Stromal cell of bone marrow (primary cell): ENCODE data around the gene PTPRG.

Experiments used
- DNase-seq: peaks from one replicate; pipeline ENCODE4 v3.0.0-alpha.2; 2012; ENCODE audit warnings: low read depth

Gene PTPRG

DNA sequence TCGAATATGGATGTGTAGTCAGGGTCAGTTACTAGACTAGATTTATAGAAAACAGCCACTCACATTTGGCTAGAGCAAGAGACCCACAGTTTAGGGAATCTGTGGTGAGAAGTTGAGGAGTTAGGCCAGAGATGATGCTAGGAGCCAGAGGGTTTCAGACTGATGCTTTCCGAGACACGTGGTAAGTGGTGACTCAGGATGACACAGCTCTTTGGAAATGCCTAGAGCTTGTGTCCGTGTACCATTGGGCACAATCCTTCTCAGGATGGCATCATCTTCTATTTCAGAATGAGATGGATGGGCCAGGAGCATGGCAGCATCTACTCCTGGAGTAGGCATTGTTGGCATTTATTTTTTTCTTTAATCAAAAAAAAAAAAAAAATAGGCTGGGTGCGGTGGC lies 28.5 kb downstream of the PTPRG start:
- DNase-seq, result peak; percentile 68

DNA sequence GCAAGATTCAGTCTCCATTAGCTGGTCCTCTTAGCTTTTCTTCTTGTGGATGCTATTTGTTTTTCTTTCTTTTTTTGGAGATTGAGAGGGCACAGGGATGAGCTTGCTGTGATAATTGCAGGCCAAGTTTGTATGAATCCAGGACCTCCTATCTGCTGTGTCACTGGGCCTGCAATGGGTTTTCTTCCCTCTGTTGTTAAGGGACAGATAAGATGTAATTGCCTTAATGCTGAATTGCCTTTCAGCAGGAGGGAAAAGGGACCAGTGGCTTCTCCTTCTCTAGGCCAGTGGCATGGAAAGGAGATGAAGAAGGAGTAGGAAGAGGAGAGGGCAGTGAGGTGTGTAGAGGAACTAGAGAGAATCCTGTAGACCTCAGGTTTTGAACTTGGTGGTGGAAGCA lies 29.9 kb downstream of the PTPRG start:
- no peak for DNase-seq

DNA sequence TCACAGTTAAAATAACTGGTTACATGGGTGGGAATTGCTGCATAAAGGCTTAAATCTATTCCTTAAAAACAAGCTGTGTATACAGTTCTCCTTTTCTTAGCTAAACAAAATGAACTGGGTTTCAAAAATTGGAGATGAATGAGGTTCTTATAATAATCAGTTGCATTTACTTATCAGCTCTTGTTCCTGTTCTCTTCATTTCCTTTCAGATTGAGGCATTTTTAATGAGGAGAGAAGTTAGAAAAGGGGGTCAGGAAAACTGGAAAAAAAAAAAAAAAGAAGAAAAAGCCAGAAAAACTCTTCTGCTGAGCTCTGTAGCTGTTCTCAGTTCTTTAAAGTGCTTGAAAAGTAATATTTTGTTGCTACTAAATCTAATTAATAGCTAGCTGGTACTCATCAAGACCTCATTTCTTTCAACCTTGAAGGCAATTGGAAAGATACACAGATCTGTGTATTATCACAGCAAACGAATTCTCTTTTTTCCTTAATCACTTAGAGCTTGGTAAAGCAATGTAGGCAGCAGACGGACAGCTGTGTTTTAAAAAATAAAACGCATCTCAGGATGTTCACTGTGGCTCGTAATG lies 32.2 kb downstream of the PTPRG start:
- DNase-seq, result no peak

DNA sequence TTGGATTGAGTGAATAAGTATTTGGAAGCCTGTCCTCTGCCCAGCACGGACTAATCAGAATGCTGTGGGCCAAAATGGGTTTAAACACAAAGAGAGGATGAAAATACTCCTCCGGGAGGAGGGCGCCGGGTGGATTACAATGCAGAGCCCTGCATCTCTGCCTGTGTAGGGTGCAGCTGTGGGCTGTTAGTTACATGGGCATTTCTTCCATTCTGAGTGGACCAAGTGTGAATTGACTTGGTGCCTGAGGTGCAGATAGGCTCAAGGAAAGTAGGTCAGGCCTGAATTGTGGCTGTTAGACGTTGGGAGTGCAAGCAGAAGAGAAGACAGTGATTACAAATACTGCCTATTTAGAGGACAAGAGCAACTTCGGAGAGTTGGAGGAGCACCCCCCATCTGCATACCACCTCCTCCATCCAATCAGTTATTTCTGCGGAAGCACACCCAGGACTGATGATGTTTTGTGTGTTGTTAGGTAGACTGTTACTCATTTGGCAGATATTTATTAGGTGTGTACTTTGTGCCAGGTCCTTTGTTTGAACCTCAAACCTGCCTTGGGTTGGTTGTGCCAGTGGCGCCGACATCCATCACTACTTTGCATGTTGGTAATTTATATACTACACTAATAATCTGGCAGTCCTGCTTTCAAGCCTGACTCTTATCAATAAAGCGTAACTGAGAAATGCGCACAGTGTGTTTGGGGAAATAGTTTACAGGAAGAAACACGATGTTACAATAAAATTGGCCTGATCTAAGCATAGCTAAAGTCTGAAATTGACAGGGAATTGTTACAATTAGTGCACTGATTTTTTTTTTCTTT lies 33.0 kb downstream of the PTPRG start:
- DNase-seq, result no peak

DNA sequence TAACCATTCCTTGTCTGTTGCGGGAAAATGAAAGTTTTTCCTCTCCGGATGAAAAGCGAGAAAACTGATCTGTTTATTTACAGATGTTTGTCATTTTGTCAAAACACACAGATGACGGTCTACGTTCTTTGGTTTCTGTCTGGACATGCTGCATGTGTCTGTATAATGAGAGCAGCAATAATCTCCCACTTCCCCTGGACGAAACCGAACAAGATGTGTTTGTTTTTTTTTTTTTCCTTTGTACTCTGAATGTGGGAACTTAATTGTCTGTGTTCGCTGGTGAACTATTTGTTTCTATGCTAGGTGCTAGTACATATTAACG lies 33.6 kb downstream of the PTPRG start:
- DNase-seq, result no peak

DNA sequence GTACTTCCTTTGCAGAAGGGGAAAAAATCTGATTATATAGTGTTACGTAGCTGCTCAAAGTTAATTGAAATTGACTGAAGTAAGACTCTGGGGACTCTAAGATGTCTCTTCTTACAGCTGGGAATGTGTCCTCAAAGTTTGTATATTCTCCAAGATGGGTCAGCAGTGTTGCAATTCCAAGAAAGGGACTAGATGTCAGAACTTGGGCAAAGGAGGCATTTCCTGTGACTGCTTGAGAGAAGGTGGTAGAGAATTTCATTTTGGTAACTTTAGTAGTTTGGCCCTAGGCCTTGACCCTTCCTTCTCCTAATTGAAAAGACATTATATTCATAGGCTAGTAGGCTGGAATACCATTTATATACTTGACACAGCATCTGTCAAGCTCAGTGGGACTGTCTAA lies 33.9 kb downstream of the PTPRG start:
- no peak for DNase-seq

DNA sequence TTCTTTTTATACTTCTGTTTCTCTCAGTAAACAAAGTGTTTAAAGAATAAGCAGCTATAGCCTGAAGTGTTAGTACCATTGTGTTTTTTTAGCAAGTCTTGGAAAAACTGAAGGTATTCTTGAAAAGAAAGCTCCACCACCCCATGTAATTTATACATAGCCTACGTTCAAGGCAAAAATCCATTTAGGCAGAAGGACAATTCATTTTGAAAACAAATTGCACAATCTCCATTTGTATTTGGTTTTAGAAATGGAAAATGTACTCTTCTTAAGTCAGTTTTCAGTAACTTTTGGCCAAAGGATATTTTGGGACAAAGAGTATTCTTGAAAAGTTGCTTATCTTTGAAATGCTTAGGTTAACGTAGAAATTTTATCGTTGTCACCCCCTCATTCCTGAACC lies 34.5 kb downstream of the PTPRG start:
- DNase-seq, result no peak

DNA sequence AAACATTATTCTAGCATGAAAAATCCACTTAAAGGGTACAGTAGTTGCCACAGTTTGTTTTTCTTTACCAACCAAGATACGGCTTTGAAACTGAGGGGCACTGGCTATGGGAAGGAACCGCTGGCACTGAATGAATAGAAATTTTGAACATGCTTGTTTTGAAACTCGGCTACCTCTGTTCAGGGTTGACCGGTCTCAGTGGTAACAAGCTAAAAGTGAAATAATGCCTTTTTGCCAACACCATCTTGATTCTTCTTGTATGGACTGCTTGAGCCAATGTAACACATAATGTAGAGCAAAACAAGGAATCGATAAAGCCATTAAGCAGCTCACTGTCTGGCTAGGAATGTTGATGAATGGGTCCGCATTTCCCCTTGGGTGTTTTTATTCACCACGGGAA lies 36.5 kb downstream of the PTPRG start:
- no peak for DNase-seq

DNA sequence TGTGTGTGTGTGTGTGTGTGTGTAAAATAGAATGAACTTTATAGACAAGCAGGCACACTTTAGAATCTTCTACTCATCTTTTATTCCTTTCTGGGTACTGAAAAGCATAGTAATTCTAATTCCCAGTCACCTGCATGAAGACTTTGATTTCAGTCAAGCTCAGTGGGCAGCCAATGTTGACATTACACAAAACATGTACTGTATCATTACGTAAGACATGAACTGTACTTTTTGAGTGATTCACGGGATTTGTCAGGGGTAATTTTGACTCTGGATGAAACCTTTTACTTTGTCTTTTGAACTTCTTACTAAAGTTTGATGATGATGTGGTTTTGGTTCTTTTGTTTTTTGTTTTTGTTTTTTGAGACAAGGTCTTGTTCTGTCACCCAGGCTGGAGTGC lies 38.8 kb downstream of the PTPRG start:
- DNase-seq, result no peak

DNA sequence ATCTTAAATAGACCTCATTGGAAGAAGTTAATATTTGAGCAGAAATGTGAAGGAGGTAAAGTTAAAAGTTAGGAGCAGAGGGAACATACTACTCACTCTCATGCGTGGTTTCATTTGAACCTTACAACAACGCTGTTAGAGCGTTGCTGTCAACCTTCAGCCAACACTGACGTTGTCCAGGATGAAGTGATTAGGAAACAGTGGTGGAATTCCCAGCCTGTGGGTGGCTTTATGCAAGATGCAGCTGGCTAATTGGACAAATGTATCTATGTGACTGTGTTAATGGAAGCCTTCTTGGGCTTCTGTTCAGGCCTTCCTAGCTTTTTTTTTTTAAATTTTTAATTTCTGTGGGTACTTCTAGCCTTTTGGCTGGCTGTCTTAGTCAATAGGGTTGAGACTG lies 40.5 kb downstream of the PTPRG start:
- DNase-seq, result no peak

DNA sequence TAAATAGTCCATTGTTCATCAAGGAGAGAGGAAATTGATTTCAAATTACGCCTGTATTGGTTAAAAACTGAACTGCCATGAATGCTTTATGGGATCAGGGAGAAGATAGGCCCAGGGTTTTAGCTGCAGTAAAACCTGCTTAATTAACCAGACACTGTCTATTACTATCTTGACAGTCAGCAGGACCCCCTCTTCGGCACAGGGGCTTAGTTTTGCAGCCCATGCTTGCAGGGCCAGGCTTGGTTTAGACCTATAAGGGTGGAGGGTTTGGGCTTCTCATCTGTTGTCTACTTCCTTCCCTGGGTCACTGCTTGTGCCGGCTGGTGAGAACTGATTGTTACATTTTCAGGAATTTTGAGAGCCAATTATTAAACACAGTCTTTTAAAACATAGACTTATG lies 41.1 kb downstream of the PTPRG start:
- no peak for DNase-seq

DNA sequence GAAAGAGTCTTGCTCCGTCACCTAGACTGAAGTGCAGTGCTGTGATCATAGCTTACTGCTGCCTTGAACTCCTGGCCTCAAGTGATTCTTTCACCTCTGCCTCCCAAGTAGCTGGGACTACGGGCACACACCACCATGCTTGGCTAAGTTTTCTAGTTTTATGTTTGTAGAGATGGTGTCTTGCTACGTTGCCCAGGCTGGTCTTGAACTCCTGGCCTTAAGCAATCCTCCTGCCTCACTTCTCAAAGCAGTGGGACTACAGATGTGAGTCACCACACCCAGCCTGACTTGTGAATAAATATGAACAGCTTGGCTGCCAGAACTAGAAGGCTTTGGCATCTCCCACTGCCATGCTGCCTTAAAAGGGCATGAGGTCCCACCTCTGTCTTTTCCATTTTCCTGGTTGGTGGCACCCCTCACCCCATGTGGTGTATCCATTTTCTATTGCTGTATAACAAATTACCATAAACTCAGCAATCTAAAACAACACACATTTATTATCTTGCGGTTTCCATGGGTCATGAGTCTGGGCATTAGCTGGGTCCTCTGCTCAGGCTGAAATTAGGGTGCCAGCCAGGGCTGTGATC lies 44.3 kb downstream of the PTPRG start:
- no peak for DNase-seq

DNA sequence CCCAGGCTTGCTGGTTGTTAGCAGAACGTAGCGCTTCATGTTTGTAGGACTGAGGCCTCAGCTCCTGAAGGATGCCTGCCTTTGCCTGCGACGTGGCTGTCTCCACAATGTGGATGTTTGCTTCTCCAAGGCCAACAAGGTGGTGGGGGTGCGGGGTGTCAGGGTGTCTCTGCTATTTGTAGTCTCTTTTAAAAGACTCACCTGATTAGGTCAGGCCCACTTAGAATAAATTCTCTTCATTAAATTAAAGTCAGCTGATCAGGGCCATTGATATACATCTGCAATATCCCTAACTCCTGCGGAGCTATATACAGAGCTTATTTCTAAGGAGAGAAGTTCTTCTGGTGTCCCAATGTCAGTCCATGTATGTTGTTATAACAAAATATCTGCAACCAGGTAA lies 44.8 kb downstream of the PTPRG start:
- DNase-seq, result no peak

DNA sequence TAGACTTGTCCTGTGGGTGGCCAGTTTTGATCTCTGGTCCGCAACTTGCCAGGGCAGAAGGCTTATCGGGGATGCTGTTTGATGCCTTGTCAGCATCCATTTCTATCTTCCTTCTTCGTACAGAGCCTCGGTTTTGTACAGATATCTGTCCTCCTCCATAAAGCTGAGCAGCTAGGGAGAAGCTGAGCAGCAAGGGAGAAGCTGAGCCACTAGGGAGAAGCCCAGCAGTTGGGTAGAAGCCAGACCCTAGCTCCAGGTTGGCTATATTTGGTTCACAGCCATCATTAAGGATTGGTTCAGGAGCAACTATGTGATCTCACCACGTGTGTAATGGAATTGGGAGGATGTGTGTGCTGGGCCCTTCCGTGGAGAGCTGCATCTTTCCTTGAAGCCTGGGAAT lies 46.7 kb downstream of the PTPRG start:
- DNase-seq, result no peak

DNA sequence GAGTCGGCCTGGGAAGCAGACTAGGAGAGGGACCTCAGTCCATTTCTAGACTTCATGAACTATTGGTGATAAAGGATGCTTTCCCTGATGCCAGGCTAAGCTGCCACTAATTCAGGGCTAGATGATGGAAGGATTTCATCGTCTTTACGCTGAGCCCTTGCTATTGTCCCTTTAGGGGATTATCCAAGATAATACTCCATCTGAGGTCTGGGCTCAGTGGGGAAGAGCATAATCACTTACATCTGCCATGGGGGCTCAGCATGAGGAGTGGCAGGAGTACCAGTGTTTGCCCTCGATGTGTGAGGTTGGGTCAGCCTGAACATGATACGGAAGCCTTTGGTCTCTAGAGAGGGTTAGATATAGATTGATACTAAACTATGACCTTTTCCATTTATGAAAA lies 47.3 kb downstream of the PTPRG start:
- DNase-seq, result no peak

DNA sequence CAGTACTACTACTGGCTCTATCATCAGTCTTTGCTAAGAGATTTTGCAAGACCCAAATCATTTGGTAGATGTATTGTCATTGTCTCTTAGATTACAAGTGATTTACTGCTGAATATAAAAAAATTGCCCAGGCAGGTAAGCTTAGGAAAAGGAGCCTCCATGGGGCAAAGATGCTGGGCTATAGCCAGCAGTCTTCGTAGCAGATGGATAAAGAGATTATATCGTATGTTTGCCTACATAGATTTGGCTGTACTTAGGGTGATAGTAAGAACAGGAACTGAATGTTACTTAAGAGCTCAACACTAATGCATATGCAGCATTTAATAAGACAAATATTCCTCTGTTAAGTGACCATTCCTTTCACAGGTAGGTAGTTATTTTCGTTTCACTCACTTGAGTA lies 48.9 kb downstream of the PTPRG start:
- no peak for DNase-seq

DNA sequence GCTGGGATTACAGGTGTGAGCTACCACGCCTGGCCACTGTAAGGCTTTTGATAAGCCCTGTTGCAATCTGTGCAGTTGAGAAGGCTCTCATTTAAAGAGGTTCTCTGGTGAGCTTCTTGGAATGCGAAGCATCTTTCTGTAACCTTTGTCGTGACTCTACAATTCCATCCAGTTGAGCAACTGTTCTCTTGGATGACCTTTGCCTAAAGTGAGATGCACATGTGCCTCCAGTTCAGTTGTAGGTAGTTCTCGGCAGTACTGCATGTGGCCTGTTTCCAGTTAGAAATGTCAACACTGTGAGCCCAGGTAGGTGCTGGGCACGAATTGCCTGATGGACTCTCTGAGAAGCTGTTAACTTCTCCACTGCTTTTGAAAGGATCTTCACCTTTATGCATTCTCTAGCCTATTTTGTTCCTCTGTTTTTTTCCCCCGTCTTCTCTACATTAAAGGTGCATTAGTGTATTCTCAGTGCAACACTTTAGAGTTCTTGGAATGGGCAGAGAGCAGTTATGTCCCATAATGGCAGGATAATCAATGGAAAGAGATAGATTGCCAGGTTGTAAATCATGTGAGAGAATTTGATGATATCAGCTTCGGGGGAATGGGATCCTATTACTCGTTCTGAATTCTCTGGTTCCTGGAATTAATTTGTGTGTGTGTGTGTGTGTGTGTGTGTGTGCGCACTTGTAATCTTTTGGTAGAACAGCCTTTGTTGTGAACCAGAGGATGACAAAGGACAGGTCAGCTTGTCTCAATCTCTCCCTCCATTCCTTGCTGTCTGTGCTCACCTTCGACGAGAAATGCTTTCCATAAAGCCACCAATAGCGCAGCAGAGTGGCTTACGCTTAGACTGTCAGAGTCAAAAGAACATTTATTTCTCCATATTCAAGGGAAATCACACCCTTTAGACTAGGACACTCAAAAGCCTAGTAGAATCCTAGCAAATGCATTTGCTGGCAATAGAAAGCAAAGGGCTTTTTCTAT lies 51.1 kb downstream of the PTPRG start:
- DNase-seq, result no peak

DNA sequence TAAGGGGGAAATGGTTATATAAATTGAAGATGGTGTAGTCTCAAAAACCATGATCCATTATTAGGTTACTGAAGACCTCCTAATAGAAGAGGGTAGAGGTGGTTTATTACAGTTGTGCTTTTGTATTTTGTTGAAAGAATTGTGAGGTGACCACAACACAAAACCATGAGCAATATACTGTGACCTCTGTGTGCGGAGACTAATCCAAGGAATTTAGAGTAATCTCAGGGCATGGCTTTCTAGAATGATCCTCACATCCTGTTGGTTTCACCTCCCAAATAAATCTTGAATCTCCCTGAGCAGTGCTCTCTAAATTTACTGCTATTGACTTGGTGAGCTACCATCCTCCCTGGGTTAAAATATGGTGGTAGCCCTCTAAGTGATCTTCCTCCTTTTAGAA lies 52.3 kb downstream of the PTPRG start:
- no peak for DNase-seq

DNA sequence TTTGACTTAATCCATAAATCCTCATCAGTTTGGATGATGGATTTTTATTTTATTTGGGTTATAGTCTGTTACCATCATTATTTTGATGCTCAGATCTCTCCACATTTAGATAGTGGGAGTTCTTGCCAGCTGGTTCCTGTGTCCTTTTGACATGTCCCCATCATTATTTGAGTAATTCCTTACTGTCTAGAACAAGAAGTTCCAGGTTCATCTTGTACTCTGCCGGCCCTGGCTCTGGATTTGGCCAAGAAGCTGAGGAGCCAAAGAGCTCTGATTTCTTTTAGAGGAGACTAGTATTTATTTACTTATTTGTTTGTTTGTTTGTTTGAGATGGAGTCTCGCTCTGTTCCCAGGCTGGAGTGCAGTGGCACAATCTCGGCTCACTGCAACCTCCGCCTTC lies 54.3 kb downstream of the PTPRG start:
- no peak for DNase-seq

DNA sequence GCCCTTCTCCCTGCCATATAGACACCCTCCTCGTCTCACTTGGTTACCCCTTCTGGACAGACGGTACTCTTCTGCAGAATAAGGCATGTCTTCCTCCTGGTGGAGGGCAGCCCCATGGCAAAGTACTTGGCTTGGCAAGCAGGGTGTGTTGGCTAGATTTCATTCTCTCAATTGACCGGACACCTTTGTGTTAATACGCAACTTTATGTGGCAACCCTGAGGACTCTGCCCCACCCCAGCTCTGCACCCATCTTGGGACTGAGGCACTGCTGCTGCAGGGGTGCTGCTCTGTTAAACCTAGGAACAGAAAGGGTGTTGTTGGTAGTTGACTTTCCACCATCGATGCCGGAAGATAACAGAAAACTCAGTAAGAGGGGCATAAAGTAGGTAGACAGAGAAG lies 55.2 kb downstream of the PTPRG start:
- DNase-seq, result no peak

DNA sequence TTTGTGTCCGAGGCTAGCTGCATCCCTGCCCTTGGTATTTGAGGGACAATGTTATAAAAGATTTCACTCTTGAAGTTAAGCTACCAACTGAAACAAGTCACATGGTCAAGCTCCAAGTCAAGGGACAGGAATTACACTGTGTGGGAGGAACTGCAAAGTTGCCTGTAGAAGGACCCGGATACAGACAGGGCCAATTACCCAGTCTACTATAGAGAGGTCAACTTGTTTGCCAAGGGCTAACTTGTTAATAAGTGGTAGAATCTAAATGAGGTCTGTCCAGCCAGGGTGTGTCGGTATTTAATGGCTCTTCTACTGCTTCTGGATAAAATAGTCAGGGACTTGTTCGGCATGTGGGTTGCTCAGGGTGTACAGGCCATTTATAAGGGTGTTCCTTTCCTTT lies 55.7 kb downstream of the PTPRG start:
- DNase-seq, result no peak

DNA sequence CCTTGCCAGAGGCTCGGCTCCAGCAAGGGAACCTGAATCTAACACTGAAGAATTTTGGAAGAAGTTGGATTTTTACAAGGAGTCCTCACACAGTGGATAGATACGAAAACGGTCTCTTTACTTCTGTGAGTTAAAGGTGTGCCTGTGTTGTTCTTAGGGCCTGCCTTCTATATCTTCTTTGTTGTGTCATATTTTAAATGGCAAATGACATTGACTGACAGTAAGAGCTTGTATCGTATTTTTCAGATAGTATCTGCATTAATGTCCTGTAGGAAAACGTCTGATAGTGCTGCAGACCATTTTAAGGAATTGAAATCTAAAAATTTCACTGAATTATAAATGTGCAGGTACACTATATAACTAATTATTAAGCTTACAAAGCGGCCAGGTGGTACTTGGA lies 56.3 kb downstream of the PTPRG start:
- no peak for DNase-seq

DNA sequence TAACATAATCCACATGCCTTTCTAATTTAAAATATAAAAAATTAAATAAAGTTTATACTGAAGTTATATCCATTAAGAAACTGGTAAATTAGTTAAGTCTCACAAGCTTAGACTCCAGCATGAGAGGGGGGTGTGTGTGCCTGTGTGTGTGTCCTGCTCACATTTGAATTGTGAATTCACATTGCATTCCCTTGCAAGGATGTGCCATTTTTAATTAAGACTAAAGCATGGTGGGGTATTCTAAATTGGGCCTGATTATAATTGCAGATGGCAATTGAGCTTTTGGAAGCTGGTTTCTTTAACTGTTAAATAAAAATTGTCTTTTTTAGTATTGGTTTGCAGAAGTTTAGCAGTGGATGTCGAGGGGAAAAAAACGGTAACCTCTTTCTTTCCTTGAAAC lies 56.9 kb downstream of the PTPRG start:
- DNase-seq, result no peak
